K562 (cell line): ENCODE results near the gene AGA. TPM values are rescaled to one million over a fixed set of nuclear protein-coding genes. Genes with fewer than 3 reads are reported as not detected.

Experiments
- ATAC-seq: fragments of 200-7000 bp; cut with Tn5 transposase; 3 replicates; pipeline ENCODE4 v1.9.1; 2020; ENCODE audit warnings: moderate library complexity
- BruUV-seq: library from RNA; stranded (reverse); fragments of 400-500 nt; replicated peaks from 2 replicates; lab custom pipeline; 2021; lab: Mats Ljungman, UMichigan
- CTCF ChIA-PET: fragments of 300-600 bp; formaldehyde crosslinking; extraction: SDS; loops from one replicate; lab custom pipeline; 2021; ENCODE audit warnings: low intra/inter-chr PET ratio; lab: Yijun Ruan, JAX
- POLR2A ChIA-PET: fragments of 300-600, 350-650 bp; sonication (Branson Sonifier 250); formaldehyde crosslinking; extraction: SDS; loops from one replicate; lab custom pipeline; 2021; ENCODE audit warnings: antibody characterized with exemption, inconsistent platforms; lab: Yijun Ruan, JAX
- DNase-seq, 4 experiments: peaks; one replicate each; pipeline versions ENCODE4 v3.0.0 to v3.0.0-alpha.2; 2011 to 2018; ENCODE audit warnings: low spot score in 3 of 4, mixed read lengths in 3 of 4; ENCODE audit errors: extremely low read depth in 1 of 4
- FAIRE-seq: peaks from 2 replicates; lab custom pipeline; 2011; peaks lifted over from hg19 to GRCh38; lab: Jason Lieb, UNC
- H2AFZ ChIP-seq: 2 replicates; pipeline ENCODE4 v1.6.0; 2011; ENCODE audit warnings: low read depth, low read length, control low read depth, inconsistent platforms
- H3K27ac ChIP-seq: fragments of 200-600 bp; 3 replicates; pipeline ENCODE4 v1.8.0; 2011; ENCODE audit warnings: low read depth, mild to moderate bottlenecking, control low read depth, inconsistent platforms, low read length, moderate library complexity, mixed read lengths; ENCODE audit errors: extremely low read depth
- H3K27me3 ChIP-seq, 2 experiments: fragments of 300-600 bp in 1 of 2; 2 replicates in 1 of 2; 3 replicates in 1 of 2; pipeline versions ENCODE4 v1.6.0 to v1.8.0; 2011; ENCODE audit warnings: inconsistent platforms in 2 of 2, low read length in 2 of 2, mild to moderate bottlenecking in 1 of 2, mixed read lengths in 1 of 2, moderate library complexity in 1 of 2; ENCODE audit not compliant: control insufficient read depth in 2 of 2, insufficient read depth in 2 of 2
- H3K36me3 ChIP-seq: fragments of 300-600 bp; 3 replicates; pipeline ENCODE4 v1.8.0; 2011; ENCODE audit warnings: mild to moderate bottlenecking, low read length, inconsistent platforms; ENCODE audit not compliant: control insufficient read depth, insufficient read depth
- H3K4me1 ChIP-seq, 2 experiments: fragments of 200-600 bp in 1 of 2; replicated peaks in 1 of 2; 2 replicates in 1 of 2; 3 replicates in 1 of 2; pipeline versions ENCODE4 v1.5.1 to v1.8.0; 2011; ENCODE audit warnings: inconsistent platforms in 2 of 2, low read length in 2 of 2, mild to moderate bottlenecking in 1 of 2, mixed read lengths in 1 of 2, moderate library complexity in 1 of 2; ENCODE audit not compliant: control insufficient read depth in 2 of 2, insufficient read depth in 2 of 2
- H3K4me2 ChIP-seq: 2 replicates; pipeline ENCODE4 v1.6.1; 2011; ENCODE audit warnings: low read length, control low read depth, inconsistent platforms, mixed read lengths; ENCODE audit not compliant: insufficient read depth
- H3K4me3 ChIP-seq: fragments of 200-600 bp; sonication (generic), shearing (Covaris generic); 2 replicates; pipeline ENCODE4 v1.5.1; 2016; ENCODE audit warnings: control low read depth, inconsistent platforms
- H3K79me2 ChIP-seq: fragments of 200-600 bp; 3 replicates; pipeline ENCODE4 v1.8.0; 2011; ENCODE audit warnings: low read length, inconsistent platforms; ENCODE audit not compliant: control insufficient read depth, insufficient read depth
- H3K9ac ChIP-seq, 2 experiments: 2 replicates each; pipeline versions ENCODE4 v1.6.0 to v1.6.1; 2011; ENCODE audit warnings: low read depth in 2 of 2, low read length in 2 of 2, control low read depth in 1 of 2, inconsistent platforms in 1 of 2, mild to moderate bottlenecking in 1 of 2, mixed read lengths in 1 of 2; ENCODE audit not compliant: insufficient read depth in 1 of 2
- H3K9me1 ChIP-seq: one replicate; pipeline ENCODE4 v1.6.0; 2011; ENCODE audit warnings: inconsistent platforms, mild to moderate bottlenecking, low read length, moderate library complexity; ENCODE audit not compliant: control insufficient read depth, insufficient read depth
- H3K9me3 ChIP-seq: replicated peaks from 2 replicates; pipeline ENCODE4 v1.5.1; 2011; ENCODE audit warnings: low read depth, low read length, inconsistent platforms; ENCODE audit not compliant: control insufficient read depth, insufficient read depth
- H4K20me1 ChIP-seq: replicated peaks from 2 replicates; pipeline ENCODE4 v1.6.1; 2011; ENCODE audit warnings: low read length, inconsistent platforms, mixed read lengths; ENCODE audit not compliant: control insufficient read depth, insufficient read depth
- BDP1 ChIP-seq: IDR thresholded peaks from 3 replicates; pipeline ENCODE4 v1.6.1; 2011; ENCODE audit not compliant: insufficient read length, insufficient read depth
- CBFA2T2 ChIP-seq: fragments of 450-650 bp; conservative IDR thresholded peaks from 2 replicates; pipeline ENCODE4 v1.6.1; 2017; ENCODE audit warnings: mild to moderate bottlenecking
- CBX1 ChIP-seq: sonication (generic); IDR thresholded peaks from 2 replicates; pipeline ENCODE4 v1.6.1; 2016; ENCODE audit warnings: antibody characterized with exemption, low read depth, mild to moderate bottlenecking
- CEBPB ChIP-seq: fragments of 450-650 bp; IDR thresholded peaks from 2 replicates; pipeline ENCODE4 v1.6.1; 2016; ENCODE audit warnings: missing genetic modification characterization, missing compliant biosample characterization
- FUS ChIP-seq: fragments of 200-400 bp; formaldehyde crosslinking; optimal IDR thresholded peaks from 2 replicates; pipeline ENCODE3; 2017; ENCODE audit warnings: low read depth, low read length
- KLF6 ChIP-seq: fragments of 250-450 bp; sonication (Bioruptor Pico); IDR thresholded peaks from 2 replicates; pipeline ENCODE4 v1.4.0; 2020; ENCODE audit warnings: mild to moderate bottlenecking, moderate library complexity, borderline replicate concordance
- THRB ChIP-seq: fragments of 450-650 bp; formaldehyde crosslinking; conservative IDR thresholded peaks from 2 replicates; pipeline ENCODE4 v1.4.0; 2022; ENCODE audit warnings: mild to moderate bottlenecking, missing genetic modification characterization
- TOE1 ChIP-seq, 2 experiments: fragments of 450-650 bp in 1 of 2; sonication (generic) in 1 of 2; formaldehyde crosslinking in 1 of 2; IDR thresholded peaks; 2 replicates each; pipeline versions ENCODE4 v1.7.1 to v1.8.0; 2016 to 2022; ENCODE audit warnings: borderline replicate concordance in 2 of 2, mild to moderate bottlenecking in 2 of 2, antibody characterized with exemption in 1 of 2, inconsistent platforms in 1 of 2, low read depth in 1 of 2, missing genetic modification reagents in 1 of 2, moderate library complexity in 1 of 2
- ZBTB33 ChIP-seq: sonication (generic); formaldehyde crosslinking; IDR thresholded peaks from 2 replicates; pipeline ENCODE4 v1.8.1; 2023; ENCODE audit warnings: mild to moderate bottlenecking, missing genetic modification reagents
- ZNF165 ChIP-seq: fragments of 250-450 bp; sonication (Bioruptor Pico); IDR thresholded peaks from 2 replicates; pipeline ENCODE4 v1.4.0; 2020; ENCODE audit warnings: borderline replicate concordance
- ZNF197 ChIP-seq: fragments of 200-800 bp; sonication (Bioruptor generic); IDR thresholded peaks from 2 replicates; pipeline ENCODE4 v1.6.1; 2016; ENCODE audit warnings: low read depth, missing genetic modification characterization, missing compliant biosample characterization
- WGBS: fragments of 100-300 bp; shearing (Covaris generic); methylation state at CpG from one replicate; pipeline ENCODE4 v1.1.6; 2016; ENCODE audit warnings: low coverage, mixed read lengths; ENCODE audit not compliant: insufficient coverage; ENCODE audit errors: missing lambda C conversion rate; 5-methylcytosine and 5-hydroxymethylcytosine counted together
- in situ Hi-C: fragments of 300-500 bp; cut with MboI; formaldehyde crosslinking; loops from 4 replicates; pipeline ENCODE4 v1.15.0; 2018; ENCODE audit warnings: inconsistent platforms, mixed read lengths
- intact Hi-C: fragments of 100-400 bp; cut with micrococcal nuclease; formaldehyde crosslinking; loops from 2 replicates; pipeline ENCODE4 v1.14.2; 2022
- polyA plus RNA-seq, 8 experiments: library from polyadenylated mRNA; depleted of rRNA in 4 of 8; stranded (reverse) in 5 of 8; unstranded in 3 of 8; fragments of >200 nt; fragmentation: Nextera tagmentation in 2 of 8; fragmentation: Illumina TruSeq in 1 of 8; extraction: Ambion mirVana in 2 of 8; extraction: Trizol in 1 of 8; gene quantifications; 2 replicates each; pipeline versions ENCODE4 v1.2.1 to v1.2.3, GENCODE V29; 2011 to 2014; ENCODE audit warnings: inconsistent platforms in 1 of 8, missing spikeins in 1 of 8
- total RNA-seq, 7 experiments: library from RNA; depleted of rRNA in 6 of 7; stranded (reverse); fragments of >200 nt in 6 of 7; fragmentation: Illumina TruSeq in 2 of 7; extraction: Trizol in 2 of 7; gene quantifications; 2 replicates each; pipeline versions ENCODE4 v1.2.1 to v1.2.3, GENCODE V29; 2011 to 2021; ENCODE audit warnings: low replicate concordance in 1 of 7

AGA gene
- total and polyA plus RNA-seq, 9 of the 15 experiments (the other 6 are each of a cell fraction or from before 2014, with no cell fraction given), result 8.5 to 25.0 (median 12.6) TPM

- in situ Hi-C loops (no loop called here), intact Hi-C loops (no loop called here)
- H3K4me3 ChIP-seq, result no peak overlapping the region
- BruUV-seq, result no TSS peak
- no peak for ATAC-seq
- no peak overlapping the region for H3K9ac ChIP-seq
- H3K27me3 ChIP-seq, result no peaks in the 10 kb centered on the region
- no peak for FAIRE-seq
- no peaks in the 10 kb centered on the region; a peak in 1 of 5 replicates for H3K4me1 ChIP-seq
- TF ChIP-seq TOE1 (IDR thresholded peaks at IDR 0.05; ENCODE audit: borderline replicate concordance) (no peak), TOE1 (CRISPR knock-in tag; IDR thresholded peaks at IDR 0.05; ENCODE audit: borderline replicate concordance, low read depth) (no peak), FUS (no peak)
- H3K27ac ChIP-seq, result no peak overlapping the region
- no peaks in the 10 kb centered on the region for H3K9me1 ChIP-seq
- no peak for DNase-seq
- no peaks in the 10 kb centered on the region for H4K20me1 ChIP-seq
- ChIA-PET CTCF (no interaction called here), POLR2A (no interaction called here)
- H3K9me3 ChIP-seq, result no peaks in the 10 kb centered on the region
- H3K36me3 ChIP-seq, result no peaks in the 10 kb centered on the region
- H3K4me2 ChIP-seq, result no peak overlapping the region
- no peak overlapping the region for H2AFZ ChIP-seq
- no peaks in the 10 kb centered on the region for H3K79me2 ChIP-seq
These were observed 40.1 kb upstream of the AGA start for GRCh38 chr4:177482367-177482766.

- no TSS peak for BruUV-seq
- no peak overlapping the region for H2AFZ ChIP-seq
- no peak for DNase-seq
- no peaks in the 10 kb centered on the region for H3K9me1 ChIP-seq
- 39% methylated on average over 2 of the region's 2 CpGs for WGBS
- H3K4me2 ChIP-seq, result no peak overlapping the region
- no peaks in the 10 kb centered on the region for H3K9me3 ChIP-seq
- CTCF ChIA-PET, result no interaction called here
- H3K4me3 ChIP-seq, result no peak overlapping the region
- H3K27me3 ChIP-seq, result no peaks in the 10 kb centered on the region
- H4K20me1 ChIP-seq, result no peaks in the 10 kb centered on the region
- intact Hi-C loops, result no loop called here
- H3K9ac ChIP-seq, result no peak overlapping the region
- no peak for ATAC-seq
- no peaks in the 10 kb centered on the region for H3K79me2 ChIP-seq
- H3K36me3 ChIP-seq, result no peaks in the 10 kb centered on the region
- no peak for FAIRE-seq
- no peaks in the 10 kb centered on the region; a peak in 1 of 5 replicates for H3K4me1 ChIP-seq
- POLR2A ChIA-PET, result interaction anchor here (1.1 kb wide), 1 partner anchor 38 kb away, joined by 3 read pairs; the partner anchor contains the start of gene AGA
- no peak overlapping the region for H3K27ac ChIP-seq
- in situ Hi-C loops, result no loop called here
- TF ChIP-seq THRB (CRISPR knock-in tag) (no peak), ZBTB33 (CRISPR knock-in tag) (no peak), BDP1 (no peak), ZNF165 (CRISPR knock-in tag) (no peak), CBX1 (no peak), KLF6 (CRISPR knock-in tag) (no peak), CEBPB (tag) (no peak), ZNF197 (CRISPR knock-in tag) (no peak), CBFA2T2 (no peak)
These were observed 38.6 kb upstream of the AGA start for GRCh38 chr4:177480795-177481194.
